GM21526 (cell line): ENCODE measurements around the gene MYOF.
A peak's percentile ranks its signal among the peaks of the same experiment; 100 is the strongest.

Experiments used
- ATAC-seq: cut with Tn5 transposase; IDR thresholded peaks from one replicate; pipeline ENCODE4 v1.9.1; 2021; ENCODE audit warnings: moderate library complexity; ENCODE audit not compliant: unreplicated experiment, low FRiP score

Gene MYOF

DNA sequence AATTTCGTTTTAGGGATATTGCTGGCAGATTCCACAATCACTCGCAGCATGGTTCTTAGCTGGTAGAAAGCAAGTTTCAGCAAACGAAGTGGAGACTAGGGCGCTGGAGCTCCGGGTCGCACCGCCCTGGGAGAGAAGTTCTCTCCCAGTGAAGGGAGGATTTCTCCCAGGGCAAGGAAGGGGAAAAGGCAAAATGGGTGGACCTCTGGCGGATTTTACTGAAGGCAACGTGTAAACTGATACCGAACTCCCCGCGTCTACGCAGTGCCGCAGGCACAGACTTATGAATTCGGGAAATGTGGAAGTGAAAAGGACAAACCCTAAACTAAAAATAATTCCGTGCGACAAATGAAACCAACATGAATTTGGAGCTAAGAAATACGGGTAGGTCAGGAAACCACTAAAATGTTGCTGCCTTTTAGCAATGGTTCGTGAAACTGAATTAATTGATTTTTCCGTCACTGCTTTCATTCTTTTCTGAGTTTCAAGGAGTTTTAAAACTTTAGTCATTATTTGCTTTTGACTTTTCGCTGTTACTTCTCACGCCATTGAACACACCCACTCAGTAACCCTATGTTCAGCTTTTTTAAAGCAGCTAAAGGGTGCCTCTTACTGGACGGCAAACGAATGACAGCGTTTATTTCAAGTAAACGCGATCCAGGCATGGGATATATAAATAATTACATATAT, at the start of gene MYOF:
TSS of gene MYOF (minus strand) at position 190 of the 690 bp plus-strand sequence. CDS start at position 50, 140 bp downstream.
- no peak for ATAC-seq

- no peak for ATAC-seq
These were observed 36.4 kb upstream of the MYOF start for GRCh38 chr10:93518531-93518930.

DNA sequence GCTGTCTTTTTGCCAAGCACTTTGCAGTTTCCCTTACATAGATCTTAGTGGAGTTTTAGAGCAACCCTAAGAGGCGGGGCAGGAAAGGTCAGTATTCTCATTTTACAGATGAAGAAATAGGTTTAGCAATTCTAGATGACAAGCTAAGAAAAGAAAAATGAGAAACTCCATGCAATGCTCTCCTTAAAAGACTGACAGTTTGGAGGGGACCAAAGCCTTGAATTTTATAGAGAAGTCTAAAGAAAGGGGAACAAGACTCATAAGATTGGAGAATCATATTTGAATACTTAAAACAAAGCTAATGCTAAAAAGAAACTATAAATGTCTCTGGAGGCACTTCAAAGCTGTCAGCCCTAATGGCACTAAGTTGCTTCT, 33.9 kb upstream of the MYOF start:
- no peak for ATAC-seq

DNA sequence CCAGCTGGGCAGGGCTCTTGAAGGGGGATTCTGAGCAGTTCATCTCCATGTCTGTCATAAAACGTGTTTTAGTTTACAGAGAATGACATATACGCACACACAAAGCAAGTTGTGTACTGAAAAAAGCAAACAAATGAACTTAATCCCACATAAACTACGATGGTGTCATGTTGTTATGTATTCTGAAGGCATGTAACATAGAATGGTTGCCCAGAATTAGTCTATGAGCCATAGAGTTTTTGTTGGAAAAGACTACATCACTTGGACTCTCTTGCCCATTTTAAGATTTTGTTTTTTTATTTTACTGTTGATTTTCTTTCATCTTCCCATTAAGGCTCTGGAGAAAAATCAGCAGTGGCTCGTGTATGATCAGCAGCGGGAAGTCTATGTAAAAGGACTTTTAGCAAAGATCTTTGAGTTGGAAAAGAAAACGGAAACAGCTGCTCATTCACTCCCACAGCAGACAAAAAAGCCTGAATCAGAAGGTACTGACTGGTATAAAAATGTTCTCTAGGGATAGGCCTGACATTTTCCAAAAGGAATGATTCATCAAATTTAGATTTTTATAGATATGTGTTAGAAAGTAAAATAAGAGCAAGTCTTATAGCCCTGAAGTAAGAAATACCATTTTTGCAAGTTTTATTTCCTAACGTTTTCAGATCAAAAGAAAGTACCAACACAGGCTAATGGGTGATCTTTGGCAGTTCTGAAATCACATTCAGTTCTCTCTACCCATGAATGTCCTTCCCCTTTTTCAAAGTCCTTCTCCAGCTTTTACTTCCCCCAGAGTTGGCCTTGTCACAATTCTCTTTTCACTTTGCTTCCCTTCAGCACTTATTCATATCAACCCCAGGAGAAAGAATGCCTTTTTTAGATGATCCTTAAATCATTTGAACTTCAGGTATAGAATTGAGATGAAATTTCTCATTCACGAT, 33.2 kb upstream of the MYOF start:
- no peak for ATAC-seq

- ATAC-seq, result no peak
These were observed 32.4 kb upstream of the MYOF start for GRCh38 chr10:93514521-93514920.

- no peak for ATAC-seq
These were observed 31.0 kb upstream of the MYOF start for GRCh38 chr10:93513091-93513490.

DNA sequence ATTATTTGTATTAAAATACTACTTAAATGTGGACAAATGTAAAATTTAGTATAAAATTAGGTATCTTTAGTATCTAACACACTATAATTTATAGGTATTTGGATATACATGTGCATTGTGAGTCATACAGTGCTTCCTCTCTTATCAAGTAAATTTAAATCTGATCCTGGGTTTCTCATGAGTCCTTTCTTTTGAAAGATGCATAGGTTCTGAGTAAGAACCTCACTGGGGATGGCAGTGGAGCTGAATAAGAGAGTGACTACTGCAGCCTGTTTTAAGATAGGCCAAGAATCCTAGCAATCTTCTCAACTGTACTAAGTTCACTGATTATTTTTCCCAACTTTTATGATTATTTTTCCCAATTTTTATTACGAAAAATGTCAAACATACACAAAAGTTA, 30.4 kb upstream of the MYOF start:
- ATAC-seq, result no peak

DNA sequence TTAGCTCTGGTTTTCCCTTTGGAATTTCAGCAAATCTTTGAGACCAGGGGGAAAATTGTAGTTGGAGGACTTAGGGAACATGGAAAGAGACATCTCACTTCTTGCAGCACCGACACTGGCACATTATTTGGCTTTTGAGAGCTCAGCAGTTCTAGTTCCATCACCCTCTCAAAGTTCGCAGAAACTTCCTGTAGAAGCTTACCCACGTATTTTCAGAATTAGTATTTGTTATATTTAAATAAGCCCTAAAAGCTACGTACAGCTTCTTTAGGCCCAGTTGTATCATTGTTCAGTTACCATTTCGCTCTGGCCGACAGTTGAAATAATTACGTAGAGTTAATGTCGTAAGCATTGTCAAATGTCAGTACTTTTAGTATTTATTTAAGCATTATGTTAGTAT, 27.7 kb upstream of the MYOF start:
- ATAC-seq, result no peak

DNA sequence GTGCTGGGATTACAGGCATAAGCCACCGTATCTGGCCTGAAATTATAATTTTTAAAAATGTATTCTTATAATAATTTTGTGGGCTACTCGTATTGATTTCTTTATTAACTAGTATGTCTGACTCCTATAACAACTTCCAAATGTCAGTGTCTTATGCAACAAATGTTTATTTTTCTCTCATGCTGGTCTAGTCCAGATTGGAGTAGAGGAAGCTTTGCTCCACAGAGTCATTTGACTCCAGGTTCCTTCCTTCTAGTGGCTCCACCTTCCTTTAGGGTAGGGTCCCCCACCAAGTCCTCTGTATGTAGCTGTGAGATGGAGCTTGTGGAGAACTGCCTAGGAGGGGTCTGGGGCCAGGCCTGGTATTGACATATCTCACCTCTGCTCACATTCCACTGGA, 22.9 kb upstream of the MYOF start:
- ATAC-seq, result no peak

DNA sequence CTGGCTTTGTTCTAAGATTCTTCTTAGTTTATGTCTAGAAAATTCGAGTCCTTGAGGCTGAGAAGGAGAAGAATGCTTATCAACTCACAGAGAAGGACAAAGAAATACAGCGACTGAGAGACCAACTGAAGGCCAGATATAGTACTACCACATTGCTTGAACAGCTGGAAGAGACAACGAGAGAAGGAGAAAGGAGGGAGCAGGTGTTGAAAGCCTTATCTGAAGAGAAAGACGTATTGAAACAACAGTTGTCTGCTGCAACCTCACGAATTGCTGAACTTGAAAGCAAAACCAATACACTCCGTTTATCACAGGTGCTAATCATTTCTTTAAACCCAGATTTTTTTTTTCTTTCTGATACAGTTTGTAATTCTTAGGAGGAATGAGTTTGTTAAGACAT, 20.9 kb upstream of the MYOF start:
- peak; percentile 88 for ATAC-seq

DNA sequence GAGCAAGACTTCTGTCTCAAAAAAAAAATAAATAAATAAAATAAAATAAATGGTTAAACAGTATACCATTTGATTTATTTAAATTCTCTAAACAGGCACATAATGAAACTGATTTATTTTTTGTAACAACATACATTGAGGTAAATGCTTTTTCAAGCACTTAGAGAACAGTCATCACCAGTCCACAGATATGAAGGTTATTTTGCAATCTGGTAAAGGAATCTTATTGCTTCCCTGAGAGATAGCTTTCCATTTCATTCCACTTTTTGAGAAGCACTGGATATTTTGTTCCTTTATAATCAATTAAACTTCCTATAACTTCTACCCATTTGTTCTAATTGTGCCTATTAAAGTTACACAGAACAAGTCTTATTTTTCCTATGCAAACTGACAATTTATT, 19.5 kb upstream of the MYOF start:
- no peak for ATAC-seq

GRCh38 chr10:93498166-93498565, 16.0 kb upstream of the MYOF start:
- no peak for ATAC-seq

DNA sequence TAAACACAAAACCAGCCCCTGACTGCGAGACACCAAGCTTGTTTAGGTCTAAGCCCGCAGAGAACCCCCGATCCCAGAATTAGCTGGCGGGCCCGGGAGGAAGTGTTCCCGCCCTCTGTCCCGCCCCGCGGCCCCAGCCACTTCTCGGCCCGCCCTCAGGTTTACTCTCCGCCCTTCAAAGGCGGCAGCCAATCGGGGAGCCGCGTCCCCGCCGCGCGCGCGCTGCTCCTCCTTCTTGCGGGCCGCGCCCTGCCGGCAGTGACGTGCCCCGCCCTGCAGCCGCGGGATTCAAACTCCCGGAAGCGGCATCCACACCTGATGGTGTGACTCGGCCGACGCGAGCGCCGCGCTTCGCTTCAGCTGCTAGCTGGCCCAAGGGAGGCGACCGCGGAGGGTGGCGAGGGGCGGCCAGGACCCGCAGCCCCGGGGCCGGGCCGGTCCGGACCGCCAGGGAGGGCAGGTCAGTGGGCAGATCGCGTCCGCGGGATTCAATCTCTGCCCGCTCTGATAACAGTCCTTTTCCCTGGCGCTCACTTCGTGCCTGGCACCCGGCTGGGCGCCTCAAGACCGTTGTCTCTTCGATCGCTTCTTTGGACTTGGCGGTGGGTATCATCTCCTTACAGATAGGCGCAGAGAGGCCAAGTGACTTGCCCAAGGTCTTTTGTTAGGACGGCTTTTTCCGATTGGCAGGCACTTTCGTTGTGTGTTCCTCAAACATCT, 14.3 kb upstream of the MYOF start, which contains the start of gene CEP55:
TSS of gene CEP55 (plus strand) at position 291 of the 720 bp plus-strand sequence. CDS start 3,440 bp downstream, outside the sequence.
- ATAC-seq, result peak; percentile 98

DNA sequence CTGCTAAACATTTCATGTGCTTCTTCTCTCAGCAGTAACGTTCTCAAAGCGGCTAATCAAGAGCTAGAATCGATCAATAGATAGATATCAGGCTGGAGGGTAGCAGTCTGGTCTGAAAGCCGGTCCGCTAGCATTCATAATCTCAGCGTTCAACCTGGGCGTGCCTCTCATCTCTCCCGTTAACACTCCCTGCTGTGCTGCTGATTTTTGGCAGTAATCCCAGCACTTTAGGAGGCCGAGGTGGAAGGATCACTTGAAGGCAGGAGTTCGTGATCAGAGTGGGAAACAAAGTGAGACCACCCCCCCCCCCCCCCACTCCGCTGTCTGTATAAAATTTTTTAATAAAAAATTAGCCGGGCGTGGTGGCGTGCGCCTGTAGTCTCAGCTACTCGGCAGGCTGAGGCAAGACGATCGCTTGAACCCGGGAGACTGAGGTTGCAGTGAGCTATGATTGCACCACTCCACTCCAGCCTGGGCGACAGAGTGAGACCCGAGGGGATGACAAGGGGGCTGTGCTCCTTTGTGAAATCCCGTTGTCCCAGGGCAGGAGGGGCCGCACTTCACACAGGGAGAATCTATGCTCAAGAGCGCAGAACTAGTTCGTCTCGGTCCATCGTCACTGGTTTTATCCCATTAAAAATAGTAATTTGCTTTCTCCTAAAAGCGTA, 13.7 kb upstream of the MYOF start:
- peak; percentile 25 for ATAC-seq

DNA sequence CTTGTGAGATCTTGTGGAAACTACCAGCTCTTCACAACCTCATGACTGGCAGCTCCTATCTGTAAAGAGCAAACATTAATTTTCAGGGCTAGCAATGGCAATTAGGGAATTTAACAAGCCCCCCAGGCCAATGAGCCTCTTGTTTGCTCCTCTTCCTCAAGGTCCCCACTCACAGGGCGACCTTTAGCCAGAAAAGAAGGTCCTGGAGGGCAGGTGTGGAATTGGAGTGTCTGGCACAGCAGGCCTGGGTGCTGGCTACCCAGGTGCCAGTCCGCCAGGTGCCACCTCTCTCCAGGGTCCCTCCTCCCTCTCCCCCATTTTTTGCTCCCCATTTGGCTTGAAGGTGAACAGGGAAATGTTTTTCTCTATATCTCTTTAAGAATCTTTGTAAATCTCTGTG, 12.4 kb upstream of the MYOF start:
- no peak for ATAC-seq

DNA sequence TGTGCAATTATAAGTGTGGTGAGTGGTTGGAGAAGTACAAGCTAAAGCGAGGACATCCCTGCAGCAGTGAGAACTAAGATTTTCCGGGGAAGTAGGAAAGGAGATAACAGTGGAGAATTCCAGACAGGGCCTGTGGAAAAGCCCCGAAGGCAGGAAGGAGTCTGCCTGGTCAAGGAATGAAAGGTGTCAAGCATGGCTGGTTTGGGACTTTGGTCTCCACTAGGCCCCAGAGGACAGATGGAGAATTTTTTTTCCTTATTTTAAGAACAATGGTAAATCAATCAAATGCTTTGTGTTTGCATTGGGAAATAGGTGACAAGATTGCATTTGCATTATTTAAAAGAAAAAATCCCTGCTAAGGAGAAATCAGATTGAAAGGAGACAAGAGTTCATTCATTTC, 11.0 kb upstream of the MYOF start:
- no peak for ATAC-seq

GRCh38 chr10:93491602-93492121, 9.5 kb upstream of the MYOF start:
- ATAC-seq, result no peak

GRCh38 chr10:93488956-93489528, 6.9 kb upstream of the MYOF start:
- no peak for ATAC-seq

DNA sequence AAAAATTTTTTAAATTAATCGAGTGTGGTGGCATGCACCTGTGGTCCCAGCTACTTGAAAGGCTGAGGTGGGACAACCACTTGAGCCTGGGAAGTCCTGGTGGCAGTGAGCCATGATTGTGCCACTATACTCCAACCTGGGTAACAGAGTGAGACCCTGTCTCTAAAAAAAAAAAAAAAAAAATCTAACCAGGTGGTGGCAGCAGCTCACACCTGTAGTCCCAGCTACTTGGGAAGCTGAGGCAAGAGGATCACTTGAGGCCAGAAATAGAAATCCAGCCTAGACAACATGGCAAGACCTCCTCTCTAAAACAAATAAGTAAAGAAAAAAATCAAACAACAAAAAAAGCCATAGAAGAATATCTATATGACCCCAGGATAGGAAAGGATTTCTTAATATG, 3.6 kb upstream of the MYOF start:
- no peak for ATAC-seq

GRCh38 chr10:93481637-93482144, 443 bp downstream of the MYOF start:
- no peak for ATAC-seq
